Measurements from ENCODE around the gene REEP6. TPM values are rescaled to one million over a fixed set of nuclear protein-coding genes. Genes with fewer than 3 reads are reported as not detected.

The REEP6 gene
- total and polyA plus RNA-seq, 2 of the 4 experiments (the other 2 are of a cell fraction): 1.3 to 2.2 TPM

DNA sequence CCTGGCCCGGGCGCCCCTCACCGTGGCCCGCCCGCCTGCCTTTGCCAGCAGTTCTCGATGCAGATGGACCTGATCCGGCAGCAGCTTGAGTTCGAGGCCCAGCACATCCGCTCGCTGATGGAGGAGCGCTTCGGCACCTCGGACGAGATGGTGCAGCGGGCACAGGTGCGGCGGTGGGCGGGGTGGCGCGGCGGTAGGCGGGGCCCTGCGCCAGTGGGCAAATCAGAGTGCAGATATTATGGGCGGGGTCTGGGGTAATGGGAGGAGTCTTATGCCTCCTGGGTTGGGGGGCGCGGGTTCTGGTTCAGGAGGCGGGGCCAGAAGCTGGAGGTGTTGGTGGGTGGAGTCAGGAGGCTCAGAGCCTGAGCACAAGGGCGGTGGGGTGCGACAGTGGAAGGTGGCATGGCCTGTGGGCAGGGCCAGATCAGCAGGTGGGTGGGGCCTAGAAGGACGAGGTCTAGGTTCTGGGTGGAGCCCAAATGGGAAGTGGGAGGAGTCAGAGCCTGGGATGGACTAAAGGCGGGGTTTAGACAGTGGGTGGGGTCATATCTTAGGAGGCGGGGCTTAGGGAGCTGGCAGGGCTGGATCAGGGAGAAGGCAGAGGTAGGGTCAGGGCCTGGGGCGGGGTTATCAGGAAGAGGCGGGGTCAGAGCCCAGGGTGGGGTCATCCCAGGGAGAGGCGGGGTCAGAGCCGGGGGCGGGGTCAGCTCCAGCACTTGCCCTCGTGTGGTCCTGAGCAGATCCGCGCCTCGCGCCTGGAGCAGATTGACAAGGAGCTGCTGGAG, 35.5 kb upstream of the REEP6 start:
- in situ Hi-C loops (cut with MboI; ENCODE audit: low sequenced_read_pairs) (no loop called here), intact Hi-C loops (cut with micrococcal nuclease) (no loop called here), dilution Hi-C loops (cut with HindIII; ENCODE audit: low sequenced_read_pairs, unreplicated experiment) (no loop called here)
- H4K8ac ChIP-seq (ENCODE audit: low read depth in 2 of 2, low read length in 2 of 2): no peak overlapping the region
- H3K4ac ChIP-seq (ENCODE audit: low read depth, low read length): no peak overlapping the region
- BruUV-seq (replicated peaks): no TSS peak
- ATAC-seq (ENCODE audit: low read depth) (peak; percentile 65), DNase-seq (peak; percentile 30)
- peaks cover 58% of the 10 kb centered on the region for H3K27me3 ChIP-seq (ENCODE audit: control insufficient read depth, insufficient read depth, low read length)
- H3K9me3 ChIP-seq (ENCODE audit: control insufficient read depth, insufficient read depth, low read length): no peaks in the 10 kb centered on the region
- peak overlapping the region; percentile 51 for H2AFZ ChIP-seq (replicated peaks; ENCODE audit: low read length, poor library complexity)
- H2BK20ac ChIP-seq (ENCODE audit: low read depth, low read length): no peak overlapping the region
- no peak overlapping the region for H3K23ac ChIP-seq (ENCODE audit: low read depth, low read length)
- no peak overlapping the region for H3K27ac ChIP-seq (ENCODE audit: insufficient read depth, low read length)
- H4K91ac ChIP-seq (ENCODE audit: insufficient read depth, low read depth, low read length): no peak overlapping the region
- H3K4me3 ChIP-seq (ENCODE audit: insufficient read depth, low read depth, low read length): no peak overlapping the region
- H3K36me3 ChIP-seq (ENCODE audit: control insufficient read depth, insufficient read depth, low read length): no peaks in the 10 kb centered on the region
- 12% methylated on average over 19 of the region's 42 CpGs; no CpG with 5 or more reads in 1 of the 2 experiments for WGBS, 2 experiments (ENCODE audit: extremely low coverage in 2 of 2, insufficient read length in 1 of 2)
- no peaks in the 10 kb centered on the region for H3K79me1 ChIP-seq (ENCODE audit: low read depth in 1 of 2, low read length in 2 of 2)
- no peak overlapping the region for H2BK5ac ChIP-seq (ENCODE audit: low read depth, low read length, poor library complexity, severe bottlenecking)
- no peak overlapping the region for H2BK15ac ChIP-seq (ENCODE audit: low read depth, low read length)
- H3K9ac ChIP-seq (ENCODE audit: low read depth, low read length): no peak overlapping the region
- H3K9me1 ChIP-seq (ENCODE audit: insufficient read depth, low read length): 0 out of 2 replicates have a peak, but pooled peaks cover 2% of the 10 kb centered on the region
- no peak overlapping the region for H2BK120ac ChIP-seq (ENCODE audit: low read depth, low read length)
- peaks cover 52% of the 10 kb centered on the region for H4K20me1 ChIP-seq (ENCODE audit: insufficient read depth, low read length)
- no peak overlapping the region for H3K14ac ChIP-seq (replicated peaks; ENCODE audit: low read depth, low read length)
- no peak overlapping the region for H3K18ac ChIP-seq (ENCODE audit: low read depth, low read length)
- H4K5ac ChIP-seq (ENCODE audit: low read depth, low read length): no peak overlapping the region
- H2AK9ac ChIP-seq (replicated peaks; ENCODE audit: low read depth, low read length, poor library complexity): no peak overlapping the region
- ChIA-PET POLR2A (ENCODE audit: unreplicated experiment) (no interaction called here), CTCF (no interaction called here)
- no peak overlapping the region for H2AK5ac ChIP-seq (ENCODE audit: low read depth, low read length)
- H3K4me2 ChIP-seq (ENCODE audit: low read depth, low read length): no peak overlapping the region
- no peaks in the 10 kb centered on the region for H3K4me1 ChIP-seq (ENCODE audit: control insufficient read depth, insufficient read depth, low read length)
- no peak overlapping the region for H3K56ac ChIP-seq (ENCODE audit: extremely low read depth, insufficient read depth, low read length)
- TF ChIP-seq MAFK (IDR thresholded peaks at IDR 0.05; ENCODE audit: low read depth, low read length) (no peak), NFE2L2 (IDR thresholded peaks at IDR 0.05; ENCODE audit: low read depth, low read length) (no peak), MXI1 (IDR thresholded peaks at IDR 0.05; ENCODE audit: borderline replicate concordance, low read depth, low read length) (no peak), SMC3 (IDR thresholded peaks at IDR 0.05; ENCODE audit: low read depth, low read length) (no peak), FOS (IDR thresholded peaks at IDR 0.05; ENCODE audit: low read depth, low read length) (no peak), POLR2A (IDR thresholded peaks at IDR 0.05; ENCODE audit: low read depth, low read length) (no peak), RFX5 (IDR thresholded peaks at IDR 0.05; ENCODE audit: low read depth, low read length) (no peak), RAD21 (IDR thresholded peaks at IDR 0.05; ENCODE audit: low read length) (no peak), CHD1 (IDR thresholded peaks at IDR 0.05; ENCODE audit: low read depth, low read length) (no peak)
- TF ChIP-seq, protein P1, sequence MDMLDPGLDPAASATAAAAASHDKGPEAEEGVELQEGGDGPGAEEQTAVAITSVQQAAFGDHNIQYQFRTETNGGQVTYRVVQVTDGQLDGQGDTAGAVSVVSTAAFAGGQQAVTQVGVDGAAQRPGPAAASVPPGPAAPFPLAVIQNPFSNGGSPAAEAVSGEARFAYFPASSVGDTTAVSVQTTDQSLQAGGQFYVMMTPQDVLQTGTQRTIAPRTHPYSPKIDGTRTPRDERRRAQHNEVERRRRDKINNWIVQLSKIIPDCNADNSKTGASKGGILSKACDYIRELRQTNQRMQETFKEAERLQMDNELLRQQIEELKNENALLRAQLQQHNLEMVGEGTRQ (IDR thresholded peaks at IDR 0.05; ENCODE audit: low read depth, low read length): no peak
- TF ChIP-seq, protein P2, sequence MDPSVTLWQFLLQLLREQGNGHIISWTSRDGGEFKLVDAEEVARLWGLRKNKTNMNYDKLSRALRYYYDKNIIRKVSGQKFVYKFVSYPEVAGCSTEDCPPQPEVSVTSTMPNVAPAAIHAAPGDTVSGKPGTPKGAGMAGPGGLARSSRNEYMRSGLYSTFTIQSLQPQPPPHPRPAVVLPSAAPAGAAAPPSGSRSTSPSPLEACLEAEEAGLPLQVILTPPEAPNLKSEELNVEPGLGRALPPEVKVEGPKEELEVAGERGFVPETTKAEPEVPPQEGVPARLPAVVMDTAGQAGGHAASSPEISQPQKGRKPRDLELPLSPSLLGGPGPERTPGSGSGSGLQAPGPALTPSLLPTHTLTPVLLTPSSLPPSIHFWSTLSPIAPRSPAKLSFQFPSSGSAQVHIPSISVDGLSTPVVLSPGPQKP (IDR thresholded peaks at IDR 0.05; ENCODE audit: borderline replicate concordance, low read depth, low read length): no peak
